ENCODE data around the gene DAB1.

Gene DAB1

DNA sequence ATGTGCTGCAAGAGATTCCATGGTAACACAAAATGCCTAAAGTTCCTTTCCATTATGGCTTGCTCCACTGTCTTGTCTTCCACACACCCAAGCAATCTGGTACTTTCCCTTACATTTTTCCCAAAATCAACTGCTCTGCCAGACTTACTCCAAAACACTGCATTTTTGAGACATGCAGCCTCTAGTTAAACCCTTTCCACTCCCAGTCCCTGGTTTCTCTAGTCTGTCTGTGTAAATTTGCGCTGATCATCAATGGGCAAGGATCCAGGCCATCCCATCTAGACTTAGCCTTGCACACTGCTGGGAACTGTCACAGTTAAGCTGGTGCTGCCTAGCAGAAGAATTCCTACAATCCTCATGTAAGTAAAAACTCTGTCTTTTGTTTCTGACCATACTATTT is 47.8 kb downstream of the DAB1 start:
- no peak for DNase-seq (ENCODE audit: low spot score)
- in situ Hi-C loops (cut with MboI; ENCODE audit: low pct_unique_long_range_greater_than_20kb, low sequenced_read_pairs, unreplicated experiment): no loop called here
- TF ChIP-seq, protein P1, sequence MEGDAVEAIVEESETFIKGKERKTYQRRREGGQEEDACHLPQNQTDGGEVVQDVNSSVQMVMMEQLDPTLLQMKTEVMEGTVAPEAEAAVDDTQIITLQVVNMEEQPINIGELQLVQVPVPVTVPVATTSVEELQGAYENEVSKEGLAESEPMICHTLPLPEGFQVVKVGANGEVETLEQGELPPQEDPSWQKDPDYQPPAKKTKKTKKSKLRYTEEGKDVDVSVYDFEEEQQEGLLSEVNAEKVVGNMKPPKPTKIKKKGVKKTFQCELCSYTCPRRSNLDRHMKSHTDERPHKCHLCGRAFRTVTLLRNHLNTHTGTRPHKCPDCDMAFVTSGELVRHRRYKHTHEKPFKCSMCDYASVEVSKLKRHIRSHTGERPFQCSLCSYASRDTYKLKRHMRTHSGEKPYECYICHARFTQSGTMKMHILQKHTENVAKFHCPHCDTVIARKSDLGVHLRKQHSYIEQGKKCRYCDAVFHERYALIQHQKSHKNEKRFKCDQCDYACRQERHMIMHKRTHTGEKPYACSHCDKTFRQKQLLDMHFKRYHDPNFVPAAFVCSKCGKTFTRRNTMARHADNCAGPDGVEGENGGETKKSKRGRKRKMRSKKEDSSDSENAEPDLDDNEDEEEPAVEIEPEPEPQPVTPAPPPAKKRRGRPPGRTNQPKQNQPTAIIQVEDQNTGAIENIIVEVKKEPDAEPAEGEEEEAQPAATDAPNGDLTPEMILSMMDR (IDR thresholded peaks at IDR 0.05; ENCODE audit: extremely low read depth, insufficient read depth, missing control alignments): no peak

- DNase-seq (ENCODE audit: low spot score): no peak
- TF ChIP-seq, protein P1 (IDR thresholded peaks at IDR 0.05; ENCODE audit: extremely low read depth, insufficient read depth, missing control alignments): no peak
- in situ Hi-C loops (cut with MboI; ENCODE audit: low pct_unique_long_range_greater_than_20kb, low sequenced_read_pairs, unreplicated experiment): no loop called here
These were observed 54.0 kb downstream of the DAB1 start for GRCh38 chr1:57369889-57370288.

DNA sequence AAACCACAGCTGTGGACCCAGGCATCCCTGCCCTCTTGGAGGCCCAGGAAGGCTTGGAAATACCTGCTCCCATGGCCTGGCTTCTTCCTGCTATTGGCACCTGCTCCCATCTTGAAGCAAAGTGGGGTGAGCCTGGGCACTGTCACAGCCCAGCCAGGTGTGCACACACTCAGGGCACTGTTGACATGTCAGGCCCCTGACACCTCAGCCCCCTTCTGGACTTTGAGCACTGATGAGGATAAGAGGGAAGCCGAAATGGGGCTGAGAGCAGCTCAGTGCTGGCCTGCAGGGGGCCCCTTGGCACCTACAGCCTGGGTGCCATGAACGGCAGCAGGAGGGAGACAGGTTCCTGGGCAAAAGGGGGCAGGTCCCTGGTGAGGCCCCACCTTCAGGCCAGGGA is 55.9 kb downstream of the DAB1 start:
- in situ Hi-C loops (cut with MboI; ENCODE audit: low pct_unique_long_range_greater_than_20kb, low sequenced_read_pairs, unreplicated experiment): no loop called here
- TF ChIP-seq, protein P1 (IDR thresholded peaks at IDR 0.05; ENCODE audit: extremely low read depth, insufficient read depth, missing control alignments): no peak
- no peak for DNase-seq (ENCODE audit: low spot score)

DNA sequence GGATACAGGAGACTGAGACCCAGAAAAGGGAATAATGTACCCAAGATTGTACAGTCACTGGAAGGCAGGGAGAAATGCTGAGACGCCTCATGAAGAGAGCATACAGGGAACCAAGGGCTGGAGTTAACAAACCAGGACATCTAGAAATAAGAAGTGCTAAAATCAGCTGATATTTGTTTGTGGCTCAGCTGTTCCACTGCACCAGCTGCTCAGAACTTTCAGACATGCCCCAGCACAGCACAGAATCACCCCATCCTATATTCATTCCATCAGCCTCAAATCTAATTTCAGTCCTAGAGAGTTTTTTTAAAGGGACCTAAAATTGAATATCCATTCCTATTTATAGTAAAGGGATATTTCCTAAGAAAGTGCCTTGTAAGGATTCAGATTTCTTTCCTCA is 60.2 kb downstream of the DAB1 start:
- no peak for DNase-seq (ENCODE audit: low spot score)
- in situ Hi-C loops (cut with MboI; ENCODE audit: low pct_unique_long_range_greater_than_20kb, low sequenced_read_pairs, unreplicated experiment): no loop called here
- TF ChIP-seq, protein P1 (IDR thresholded peaks at IDR 0.05; ENCODE audit: extremely low read depth, insufficient read depth, missing control alignments): no peak

- in situ Hi-C loops (cut with MboI; ENCODE audit: low pct_unique_long_range_greater_than_20kb, low sequenced_read_pairs, unreplicated experiment): no loop called here
- TF ChIP-seq, protein P1 (IDR thresholded peaks at IDR 0.05; ENCODE audit: extremely low read depth, insufficient read depth, missing control alignments): no peak
- DNase-seq (ENCODE audit: low spot score): no peak
These were observed 60.7 kb downstream of the DAB1 start for GRCh38 chr1:57363165-57363564.

GRCh38 chr1:57362480-57362879 is 61.4 kb downstream of the DAB1 start:
- TF ChIP-seq, protein P1 (IDR thresholded peaks at IDR 0.05; ENCODE audit: extremely low read depth, insufficient read depth, missing control alignments): no peak
- in situ Hi-C loops (cut with MboI; ENCODE audit: low pct_unique_long_range_greater_than_20kb, low sequenced_read_pairs, unreplicated experiment): no loop called here

GRCh38 chr1:57361516-57361915 is 62.3 kb downstream of the DAB1 start:
- DNase-seq (ENCODE audit: low spot score): no peak
- in situ Hi-C loops (cut with MboI; ENCODE audit: low pct_unique_long_range_greater_than_20kb, low sequenced_read_pairs, unreplicated experiment): no loop called here
- TF ChIP-seq, protein P1 (IDR thresholded peaks at IDR 0.05; ENCODE audit: extremely low read depth, insufficient read depth, missing control alignments): no peak

More at GRCh38 chr1:57362480-57362879, 61.4 kb downstream of the DAB1 start:
- DNase-seq (ENCODE audit: low spot score): no peak

All from GM13977 (cell line).